T1000 (cell line): Measurements from ENCODE around the gene CLIC1.
A peak's percentile ranks its signal among the peaks of the same experiment; 100 is the strongest.

ENCODE experiments used
- DNase-seq: peaks from one replicate; lab custom pipeline; 2025; ENCODE audit warnings: mixed read lengths; lab: John Stamatoyannopoulos, UW

CLIC1 gene

DNA sequence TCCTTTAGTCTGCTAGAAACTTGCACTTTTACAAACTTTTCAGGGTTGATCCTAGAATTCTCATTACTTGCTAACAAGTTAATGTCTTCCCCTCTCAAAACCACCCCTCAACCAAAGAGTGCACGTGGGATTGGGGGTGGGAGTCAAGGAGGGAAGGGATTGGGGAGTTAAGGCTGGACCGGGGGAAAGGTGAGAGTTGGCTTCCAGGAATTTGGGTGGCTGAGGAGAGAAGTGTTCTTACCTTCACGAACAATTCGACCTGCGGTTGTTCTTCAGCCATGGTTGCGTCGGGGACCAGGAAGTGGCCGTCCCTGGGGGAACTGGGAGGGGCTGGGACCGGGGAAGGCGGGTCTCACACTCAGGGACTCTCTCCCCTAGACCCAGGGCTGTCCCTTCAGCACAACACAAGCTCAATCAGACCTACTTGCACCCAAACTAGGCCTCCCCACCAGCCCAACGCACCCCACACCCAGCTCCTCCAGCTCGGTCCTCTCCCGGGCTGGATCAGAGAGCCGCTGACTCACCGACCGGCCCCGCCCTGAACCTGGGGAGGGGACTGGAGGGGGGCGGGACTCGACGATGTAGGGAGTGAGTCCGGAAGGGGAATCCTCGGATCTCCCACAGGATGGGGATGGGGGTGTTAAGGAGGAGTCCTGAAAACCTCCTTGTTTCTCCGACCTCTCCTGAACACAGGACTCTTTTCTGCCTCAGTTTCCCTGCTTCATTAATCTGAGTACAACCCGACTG, at the start of gene CLIC1:
Gene CLIC1, minus strand, starts transcription at position 510 of the 747 bp plus-strand sequence. Its CDS starts 230 bp downstream, at position 280.
- DNase-seq, result peak; percentile 58

DNA sequence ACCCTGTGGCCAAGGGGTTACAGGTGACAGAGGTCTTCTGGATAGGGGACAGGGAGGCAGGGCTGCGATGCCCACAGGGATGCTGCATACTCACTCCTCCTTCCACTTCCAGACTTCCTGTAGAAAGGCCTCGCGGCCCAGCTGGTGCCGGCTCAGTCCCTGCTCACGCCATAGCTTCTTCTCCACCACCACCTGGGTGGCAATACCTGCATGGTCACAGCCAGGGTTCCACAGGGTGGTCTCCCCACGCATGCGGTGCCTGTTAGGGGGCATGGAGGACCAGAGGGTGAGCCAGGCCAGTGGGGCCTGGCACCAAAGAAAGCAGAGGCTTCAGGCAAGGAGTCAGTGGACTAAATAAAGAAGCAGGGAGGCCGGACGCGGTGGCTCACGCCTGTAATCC, 49.1 kb upstream of the CLIC1 start:
- DNase-seq, result no peak

DNA sequence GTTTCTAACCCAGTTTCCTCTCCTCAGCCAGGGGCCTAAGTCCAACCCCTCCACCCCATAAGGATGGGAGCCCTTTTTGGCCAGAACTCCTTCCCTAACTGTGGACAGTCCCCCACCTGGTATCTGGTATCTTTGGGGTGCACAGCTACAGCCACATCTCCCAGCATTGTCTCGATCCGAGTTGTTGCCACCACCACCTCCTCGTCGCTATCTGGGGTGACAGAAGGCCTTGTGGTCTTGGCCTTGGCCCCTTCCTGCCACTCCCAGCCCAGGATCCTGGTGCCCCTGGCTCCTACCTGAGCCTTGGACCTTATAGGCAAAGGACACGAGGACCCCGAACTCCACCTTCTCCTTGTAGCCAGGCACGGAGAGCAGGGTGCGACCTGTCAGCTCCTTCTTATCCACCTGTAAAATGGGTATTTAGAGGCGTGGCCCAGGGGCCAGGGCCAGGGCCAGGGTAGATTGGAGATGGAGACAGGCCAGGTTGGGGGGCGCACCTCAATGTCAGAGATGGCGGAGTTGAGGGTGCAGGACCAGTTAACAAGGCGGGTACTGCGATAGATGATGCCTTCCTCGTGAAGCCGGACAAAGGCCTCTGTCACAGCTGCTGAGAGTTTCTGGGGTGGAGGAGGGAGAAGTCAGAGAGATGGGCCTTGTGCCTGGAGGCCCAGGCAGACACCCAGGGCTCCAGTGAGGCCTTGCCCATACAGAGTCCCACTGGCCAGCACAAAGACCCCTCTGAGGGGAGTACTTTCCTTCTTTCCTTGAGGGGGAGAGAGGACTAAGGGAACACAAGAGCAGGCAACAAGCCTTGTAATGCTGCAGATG, 48.0 kb upstream of the CLIC1 start:
- no peak for DNase-seq

DNA sequence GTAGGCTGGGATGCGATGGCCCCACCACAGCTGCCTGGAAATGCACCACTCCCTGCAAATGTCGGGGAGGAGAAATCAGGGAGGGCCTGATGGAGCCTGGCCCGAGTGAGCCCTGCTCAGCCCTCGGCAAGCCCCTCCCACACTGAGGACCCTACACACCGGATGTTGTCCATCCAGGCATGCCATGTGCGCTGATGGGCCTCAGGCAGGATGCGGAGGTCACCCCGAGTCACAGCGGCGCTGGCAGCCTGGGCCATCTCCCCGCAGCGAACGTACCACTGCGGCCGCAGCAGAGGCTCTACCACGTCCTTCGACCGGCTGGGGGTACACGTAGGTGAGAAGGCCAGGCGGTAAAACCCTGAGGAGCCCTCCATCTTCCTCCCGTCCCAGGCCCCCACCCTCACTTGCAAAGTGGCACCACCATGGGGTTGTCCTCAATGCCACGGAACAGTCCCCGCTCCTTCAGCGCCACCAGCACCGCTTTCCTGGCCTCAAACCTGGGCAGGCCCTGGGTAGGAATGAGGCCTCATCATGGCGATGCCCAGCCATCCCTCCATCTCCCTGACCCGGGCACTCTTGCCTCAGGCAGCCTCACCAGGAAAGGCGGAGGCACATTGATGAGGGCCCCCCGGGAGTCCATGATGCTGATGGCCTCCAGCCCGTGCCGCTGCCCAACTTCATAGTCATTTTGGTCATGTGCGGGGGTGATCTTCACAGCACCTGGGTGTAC, 46.0 kb upstream of the CLIC1 start:
- DNase-seq, result no peak

DNA sequence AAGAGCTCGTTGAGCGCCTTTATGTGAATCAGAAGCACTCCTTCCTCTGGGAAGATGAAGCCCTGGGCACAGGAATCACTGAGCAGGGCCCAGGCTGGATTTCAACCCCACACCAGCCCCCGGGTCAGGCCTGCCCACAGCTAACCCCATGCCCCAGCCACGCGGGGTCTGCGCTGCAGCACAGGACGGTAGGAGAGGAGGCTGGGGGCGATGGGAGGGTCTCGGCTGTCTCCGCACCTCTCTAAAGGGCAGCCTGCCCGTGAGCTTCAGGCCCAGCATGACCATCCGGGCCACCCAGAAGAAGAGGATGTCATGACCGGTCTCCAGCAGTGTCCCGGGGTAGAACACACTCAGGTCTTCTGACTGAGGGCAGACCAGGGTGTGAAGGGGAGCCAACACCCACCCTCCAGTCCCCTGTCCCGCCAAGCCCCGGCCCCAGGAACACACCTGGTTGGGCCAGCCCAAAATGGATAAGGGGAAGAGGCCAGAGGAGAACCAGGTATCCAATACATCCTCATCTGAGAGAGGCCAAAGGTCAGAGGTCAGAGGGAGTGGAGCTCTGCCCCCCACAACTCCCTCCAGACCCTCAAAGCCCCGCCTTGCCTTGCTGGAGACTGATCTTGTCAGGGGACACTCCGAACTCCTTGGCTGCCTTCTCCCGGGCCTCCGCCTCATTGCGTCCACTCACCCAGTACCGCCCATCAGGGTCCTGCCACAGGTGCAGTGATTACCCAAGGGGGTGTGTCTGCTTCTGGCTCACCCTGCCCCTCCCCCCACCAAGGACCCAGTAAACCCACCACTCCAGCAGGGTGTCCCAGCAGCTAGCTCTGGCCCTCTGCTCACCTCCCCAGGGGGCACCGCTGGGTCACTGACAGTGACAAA, 45.2 kb upstream of the CLIC1 start:
- no peak for DNase-seq

DNA sequence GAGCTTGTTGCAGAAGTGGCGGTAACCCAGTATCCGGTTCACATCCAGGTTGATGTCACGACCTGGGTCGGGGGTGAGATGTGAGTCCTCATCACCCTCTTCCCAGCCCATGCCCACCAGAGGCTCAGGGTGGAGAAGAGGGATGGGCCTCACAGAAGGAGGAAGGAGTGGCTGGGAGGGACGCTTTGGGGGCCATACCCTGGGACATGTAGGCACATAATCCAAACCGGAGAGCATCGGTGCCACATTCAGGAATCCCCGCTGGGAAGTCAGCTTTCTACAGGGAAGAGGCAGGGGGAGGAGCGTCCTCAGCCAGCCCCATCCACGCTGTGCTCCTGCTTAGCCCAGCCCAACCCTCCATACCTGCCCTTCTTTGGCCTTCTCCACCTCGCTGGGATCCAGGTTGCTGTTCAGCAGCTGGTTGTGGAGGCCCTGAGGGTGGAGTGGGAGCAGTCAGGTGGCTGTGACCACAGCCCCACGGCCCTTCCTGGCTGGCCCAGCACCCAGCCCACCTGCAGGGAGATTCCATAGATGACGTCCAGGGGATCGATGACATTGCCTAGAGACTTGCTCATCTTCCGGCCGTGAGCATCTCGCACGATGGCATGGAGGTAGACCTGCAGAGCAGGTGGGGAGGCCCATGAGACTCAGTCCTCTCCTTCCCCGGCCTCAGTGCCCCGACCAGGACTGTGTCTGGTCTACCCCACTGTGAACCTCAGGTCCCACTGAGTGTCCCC, 44.3 kb upstream of the CLIC1 start:
- DNase-seq, result no peak

DNA sequence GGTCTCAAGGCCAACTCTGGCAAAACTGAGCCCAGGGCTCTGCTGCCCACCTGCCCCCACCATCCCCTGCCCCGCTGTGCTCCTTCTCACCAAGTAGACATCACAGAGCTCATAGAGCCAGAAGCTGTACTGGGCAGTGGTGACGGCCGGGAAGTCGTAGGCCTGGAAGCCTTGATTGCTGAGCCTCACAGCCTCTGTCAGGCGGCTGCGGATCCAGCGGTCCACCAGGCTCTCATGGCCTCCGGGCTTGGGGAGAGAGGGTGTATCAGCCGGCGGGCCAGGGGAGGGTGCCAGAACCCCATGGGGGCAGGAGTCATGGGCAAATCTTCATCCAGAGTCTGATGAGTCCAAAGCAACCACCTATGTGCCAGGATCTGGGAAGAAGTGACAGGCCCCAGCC, 43.6 kb upstream of the CLIC1 start:
- no peak for DNase-seq

DNA sequence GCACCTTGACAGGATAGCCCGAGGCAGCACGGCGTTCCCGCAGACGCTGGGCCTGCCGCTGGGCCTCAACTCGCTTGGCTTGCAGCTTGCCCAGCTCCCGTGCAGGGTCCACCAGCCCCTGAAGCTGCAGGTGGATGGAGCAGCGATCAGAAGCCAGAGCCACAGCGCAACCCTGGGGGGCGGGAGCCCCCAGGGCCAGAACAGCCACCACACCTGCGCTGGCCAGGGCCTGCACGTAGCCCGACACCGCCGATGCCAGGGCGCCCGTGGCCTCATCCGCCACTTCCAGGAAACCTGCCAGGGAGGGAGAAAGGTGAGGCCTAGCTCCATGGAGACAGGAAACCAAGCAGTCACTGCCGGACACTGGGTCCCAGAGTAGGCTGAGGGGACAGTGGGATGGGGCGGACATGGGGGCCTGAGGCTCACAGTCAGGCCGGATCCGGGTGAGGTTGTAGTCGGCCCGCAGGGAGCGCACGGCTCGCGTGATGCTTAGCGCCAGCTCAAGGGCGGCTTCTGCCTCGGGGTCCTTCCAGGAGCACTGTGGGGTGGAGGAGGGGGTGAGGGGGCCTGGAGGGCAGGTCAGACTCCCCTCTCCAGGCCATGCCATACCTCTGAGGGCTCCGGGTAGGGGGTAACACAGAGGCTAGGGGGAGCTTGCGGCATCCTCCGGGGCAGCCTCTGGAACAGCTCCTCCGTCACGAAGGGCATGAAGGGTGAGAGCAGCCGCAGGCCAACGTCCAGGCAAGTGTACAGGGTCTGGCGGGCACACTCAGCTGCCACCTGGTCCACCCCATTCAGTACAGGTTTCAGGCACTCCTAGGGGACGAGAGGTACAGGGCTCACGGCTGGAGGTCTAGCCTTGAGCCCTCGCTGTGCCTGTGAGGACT, 42.9 kb upstream of the CLIC1 start:
- no peak for DNase-seq

DNA sequence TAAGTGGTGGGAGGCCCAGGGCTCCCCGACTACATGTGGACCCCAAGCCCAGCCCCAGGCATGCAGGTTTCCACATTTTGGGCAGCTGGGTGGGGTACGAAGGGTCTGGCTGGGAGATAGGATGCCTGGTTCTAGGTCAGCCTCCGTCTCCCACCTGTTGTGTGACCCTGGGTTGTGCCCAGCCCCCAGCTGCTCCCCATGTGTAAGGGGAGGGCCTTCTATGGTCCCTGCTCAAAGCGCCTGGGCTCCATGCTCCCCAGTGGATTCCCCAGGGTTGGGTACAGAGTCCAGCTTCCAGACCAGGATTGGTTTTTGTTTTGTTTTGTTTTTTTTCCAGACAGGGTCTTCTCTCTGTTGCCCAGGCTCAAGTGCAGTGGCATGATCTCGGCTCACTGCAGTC, 41.9 kb upstream of the CLIC1 start:
- no peak for DNase-seq

DNA sequence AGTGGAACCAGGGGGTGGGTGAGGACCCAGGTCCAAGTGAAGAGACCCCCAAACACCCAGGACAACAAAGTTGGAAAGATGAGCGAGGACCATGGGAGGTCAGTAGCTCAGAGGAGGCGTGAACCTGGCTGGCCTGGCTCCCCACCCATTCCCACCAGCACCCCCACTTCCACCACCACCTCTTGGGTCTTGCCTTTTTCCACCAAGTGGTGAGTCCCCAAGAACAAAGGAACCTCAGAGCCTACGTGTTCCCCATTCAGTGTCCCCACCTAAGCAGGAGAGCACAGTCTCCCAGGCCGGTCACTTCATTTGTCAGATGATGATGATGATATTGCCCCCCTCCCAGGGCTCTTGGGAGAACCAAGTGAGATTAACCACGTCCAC, 41.3 kb upstream of the CLIC1 start:
- DNase-seq, result no peak

DNA sequence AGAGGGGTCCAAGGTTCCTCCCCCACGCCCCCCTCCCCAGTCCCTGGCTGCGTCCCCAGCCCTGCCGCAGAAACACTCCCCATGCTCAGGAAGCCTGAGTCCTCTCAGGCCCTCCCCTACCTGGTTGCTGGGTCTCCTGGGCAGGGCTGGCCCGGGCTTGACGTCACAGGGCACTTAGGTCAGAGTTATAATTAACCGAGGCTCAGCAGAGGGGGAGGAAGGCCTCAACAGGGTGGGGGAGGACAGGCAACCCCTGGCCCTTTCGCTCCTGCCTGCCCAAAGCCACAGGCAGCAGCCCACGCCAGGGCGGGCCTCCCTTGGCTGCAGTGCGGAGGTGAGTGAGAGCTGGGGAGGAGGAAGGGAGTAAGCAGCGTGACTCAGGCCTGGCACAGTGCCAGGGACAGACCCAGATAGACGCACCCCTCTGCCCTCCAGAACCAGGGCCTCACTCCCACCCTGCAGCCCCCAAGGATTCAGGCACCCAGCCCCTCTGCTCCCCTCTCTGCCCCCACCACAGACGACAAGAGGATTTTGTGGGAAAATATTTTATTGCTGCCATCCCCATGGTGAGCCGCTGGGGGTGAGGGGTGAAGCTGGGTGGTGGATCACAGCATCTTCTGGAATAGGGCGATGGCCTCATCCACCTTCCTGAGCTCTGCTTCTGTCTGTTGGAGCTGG, 40.8 kb upstream of the CLIC1 start, which contains the start of gene VWA7:
Gene VWA7, minus strand, starts transcription at position 340 of the 678 bp plus-strand sequence. CDS start 549 bp downstream, outside the sequence.
- DNase-seq, result peak; percentile 37

DNA sequence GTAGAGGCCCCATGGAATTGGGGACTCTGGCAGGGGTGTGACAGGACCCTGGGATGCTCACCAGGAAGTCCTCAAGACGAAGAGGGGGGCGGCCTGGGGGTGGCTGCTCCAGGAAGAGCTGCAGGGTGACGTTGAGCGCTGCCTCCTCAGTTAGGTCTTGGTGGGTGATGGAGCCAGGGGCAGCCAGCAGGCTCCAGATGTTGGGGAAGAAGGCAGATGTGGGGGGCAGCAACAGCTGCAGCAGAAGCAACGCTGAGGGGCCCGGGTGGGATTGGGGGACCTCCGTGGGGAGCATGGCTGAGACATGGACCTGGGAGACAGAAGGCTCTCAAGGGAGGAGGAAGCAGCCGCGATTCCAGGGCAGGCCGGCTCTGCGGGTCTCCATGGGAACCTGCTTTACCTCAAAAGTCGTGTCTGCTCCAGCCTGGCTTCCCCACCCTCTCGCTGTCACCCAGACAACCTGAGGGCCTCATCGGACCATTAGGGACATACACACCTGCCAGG, 40.2 kb upstream of the CLIC1 start:
- DNase-seq, result no peak

DNA sequence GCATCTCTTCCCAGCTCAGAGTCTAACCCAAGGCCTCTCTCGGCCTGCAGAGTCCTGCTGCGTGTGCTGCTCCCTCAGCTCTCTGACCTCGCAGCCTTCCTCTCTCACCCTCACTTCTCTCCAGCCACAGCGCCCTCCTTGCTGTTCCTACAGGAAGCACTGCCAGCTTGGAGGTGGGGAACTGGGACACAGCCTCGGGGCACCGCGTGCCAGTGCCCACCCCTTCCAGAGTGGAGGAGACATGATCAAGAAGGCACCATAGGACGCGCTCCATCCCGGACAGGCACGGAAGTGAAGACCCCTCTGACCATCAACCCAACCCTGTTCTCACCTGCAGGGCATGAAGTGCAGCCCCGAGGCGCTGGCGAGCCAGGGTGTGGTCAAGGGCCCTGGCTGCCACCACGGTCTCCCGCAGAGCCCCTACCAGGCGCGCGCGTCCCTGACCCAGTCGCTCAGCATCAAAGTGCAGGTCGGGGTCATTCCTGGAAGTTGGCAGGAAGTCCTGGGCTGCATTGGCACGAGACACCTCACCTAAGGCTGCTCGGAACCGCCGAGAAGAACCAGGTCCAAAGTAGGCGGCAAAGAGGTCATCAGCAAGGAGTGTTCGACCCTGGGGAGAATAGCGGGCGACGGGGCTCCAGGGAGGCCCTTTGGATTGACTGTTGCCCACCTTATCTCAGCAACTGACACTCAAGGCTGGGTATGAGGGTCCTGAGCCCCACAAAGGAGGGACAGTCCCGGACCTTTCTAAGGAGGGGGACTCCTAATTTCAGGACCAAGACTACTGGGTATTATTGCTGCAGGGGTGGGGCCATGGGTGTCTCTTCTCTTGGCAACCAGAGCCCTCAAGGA, 39.5 kb upstream of the CLIC1 start:
- no peak for DNase-seq

DNA sequence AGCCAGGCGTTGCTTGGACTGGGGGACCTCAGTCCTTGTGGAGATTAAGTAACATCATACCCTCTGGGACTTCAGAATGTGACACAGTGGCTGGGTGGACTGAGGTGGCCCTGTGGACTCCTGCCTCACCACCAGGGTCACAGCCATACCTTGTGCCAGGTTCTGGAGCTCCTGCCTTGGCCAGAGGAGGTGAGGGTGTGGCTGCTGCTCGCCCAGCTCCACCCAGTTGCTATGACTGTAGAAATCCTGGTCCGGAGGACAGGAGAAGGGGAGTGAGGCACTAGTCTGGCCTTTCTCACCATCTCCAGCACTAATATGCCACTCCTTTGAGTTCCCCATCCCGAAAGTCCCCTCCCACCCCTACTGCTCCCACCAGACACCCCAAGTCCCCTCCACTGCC, 38.9 kb upstream of the CLIC1 start:
- no peak for DNase-seq

DNA sequence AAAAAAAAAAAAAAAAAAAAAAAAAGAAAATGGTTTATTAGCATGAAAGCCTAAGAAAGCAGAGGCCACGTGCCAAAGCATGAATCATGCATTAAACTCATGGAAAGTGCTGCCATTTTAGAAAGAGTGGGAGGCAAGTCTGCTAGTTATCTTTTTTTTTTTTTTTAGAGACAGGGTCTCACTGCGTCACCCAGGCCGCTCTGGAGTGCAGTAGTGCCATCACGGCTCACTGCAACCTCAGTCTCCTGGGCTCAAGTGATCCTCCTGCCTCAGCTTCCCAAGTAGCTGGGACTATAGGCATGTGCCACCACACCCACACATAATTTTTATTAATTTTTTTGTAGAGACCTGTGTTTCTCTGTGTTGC, 35.6 kb upstream of the CLIC1 start:
- no peak for DNase-seq

DNA sequence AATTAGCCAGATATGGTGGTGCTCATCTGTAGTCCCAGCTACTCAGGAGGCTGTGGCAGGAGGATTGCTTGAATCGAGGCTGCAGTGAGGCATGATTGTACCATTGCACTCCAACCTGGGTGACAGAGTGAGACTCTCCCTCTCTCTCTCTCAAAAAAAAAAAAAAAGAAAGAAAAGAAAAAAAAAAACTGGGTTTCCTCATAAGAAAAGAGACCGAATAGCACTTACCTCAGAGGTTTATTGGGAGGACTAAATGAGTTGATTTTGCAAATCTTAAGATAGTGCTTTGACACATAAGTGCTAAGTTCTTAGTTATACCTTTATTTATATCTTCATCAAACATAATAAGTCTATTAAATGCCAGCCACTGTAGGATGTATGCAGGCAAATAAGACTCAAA, 34.5 kb upstream of the CLIC1 start:
- no peak for DNase-seq

DNA sequence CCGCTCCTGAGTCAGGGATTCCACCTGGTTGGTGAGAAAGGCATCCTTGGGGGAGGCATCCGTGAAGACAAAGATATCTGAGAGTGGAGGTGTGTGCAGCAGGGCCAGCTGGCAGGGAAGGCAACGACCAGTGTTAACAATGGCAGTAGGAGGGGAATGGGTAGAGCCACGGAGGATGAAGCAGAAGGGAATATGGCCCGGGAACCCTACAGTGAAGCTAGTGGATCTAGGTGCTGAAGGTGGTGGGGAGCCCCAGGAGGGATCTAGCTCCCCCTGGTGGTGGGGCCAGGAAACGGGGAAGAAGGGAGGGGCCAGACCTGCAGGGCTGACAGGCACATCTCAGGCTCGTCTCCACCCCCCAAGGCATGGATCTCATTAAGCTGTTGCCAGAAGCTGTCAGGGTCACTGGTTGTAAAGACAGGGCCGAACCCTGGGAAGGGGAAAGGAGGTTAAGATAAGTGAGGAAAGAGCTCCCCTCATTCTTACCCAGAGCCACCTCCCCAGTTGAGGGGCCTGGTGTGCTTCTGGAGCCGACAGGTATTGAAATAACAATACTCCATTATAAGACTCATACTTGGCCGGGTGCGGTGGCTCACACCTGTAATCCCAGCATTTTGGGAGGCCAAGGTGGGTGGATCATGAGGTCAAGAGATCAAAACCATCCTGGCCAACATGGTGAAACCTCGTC, 33.5 kb upstream of the CLIC1 start:
- peak; percentile 74 for DNase-seq
